Adrenal gland (tissue), 12 donors: ENCODE measurements around the gene CHRNB2. TPM values are rescaled to one million over a fixed set of nuclear protein-coding genes. Genes with fewer than 3 reads are reported as not detected.

Experiments
- DNase-seq, 7 donors: peaks; one replicate each; pipeline ENCODE4 v3.0.0-alpha.2; 2019 to 2020
- H3K27ac ChIP-seq, 5 donors: fragments of 200-600 bp; sonication (generic) in 4 of 5; 1 replicate in 3 of 5; 2 replicates in 2 of 5; pipeline versions ENCODE4 v1.5.1 to v1.8.0; 2016 to 2020; ENCODE audit warnings: mild to moderate bottlenecking in 1 of 5
- H3K27me3 ChIP-seq: fragments of 200-600 bp; 2 replicates; pipeline ENCODE4 v1.8.0; 2021
- H3K36me3 ChIP-seq, 2 donors: fragments of 200-600 bp; replicated peaks in 1 of 2; 1 replicate in 1 of 2; 2 replicates in 1 of 2; pipeline versions ENCODE4 v1.5.1 to v1.8.0; 2018 to 2022
- H3K4me1 ChIP-seq, 2 donors: fragments of 200-600 bp; replicated peaks in 1 of 2; 1 replicate in 1 of 2; 2 replicates in 1 of 2; pipeline versions ENCODE4 v1.5.1 to v1.8.0; 2018 to 2021
- H3K4me3 ChIP-seq, 4 donors: fragments of 200-600 bp; sonication (generic) in 3 of 4; one replicate each; pipeline ENCODE4 v1.5.1; 2016 to 2018
- H3K9me3 ChIP-seq, 3 donors: fragments of 200-600 bp; sonication (generic) in 1 of 3; replicated peaks in 1 of 3; 1 replicate in 2 of 3; 2 replicates in 1 of 3; pipeline versions ENCODE4 v1.5.1 to v1.8.0; 2016 to 2021
- CTCF ChIP-seq, 6 experiments: fragments of 450-650 bp in 4 of 6; fragments of 200-600 bp in 2 of 6; sonication (generic) in 1 of 6; IDR thresholded peaks; 1 replicate in 5 of 6; 2 replicates in 1 of 6; pipeline versions ENCODE4 v1.5.1 to v1.8.0; 2016 to 2021; ENCODE audit warnings: antibody characterized with exemption in 6 of 6, mild to moderate bottlenecking in 2 of 6, moderate library complexity in 1 of 6
- POLR2A ChIP-seq, 2 donors: fragments of 450-650 bp; IDR thresholded peaks; one replicate each; pipeline ENCODE4 v1.6.1; 2017; ENCODE audit warnings: antibody characterized with exemption in 2 of 2, mild to moderate bottlenecking in 2 of 2, moderate library complexity in 1 of 2
- WGBS, 4 donors: extraction: QIAGEN DNeasy Blood & Tissue Kit in 2 of 4; methylation state at CpG; one replicate each; pipeline versions ENCODE4 v1.1.5 to v1.1.7; 2013 to 2017; 5-methylcytosine and 5-hydroxymethylcytosine counted together
- intact Hi-C, 2 donors: fragments of 100-400 bp; cut with DNase I; formaldehyde crosslinking; loops; one replicate each; pipeline versions ENCODE4 v1.14.1 to v1.15.0; 2022 to 2023
- polyA plus RNA-seq, 3 donors: library from polyadenylated mRNA; stranded (reverse); fragments of 200-250 nt in 2 of 3; fragments of 350-450 nt in 1 of 3; fragmentation: Illumina TruSeq in 1 of 3; extraction: RNeasy Lipid Tissue Mini Kit (QIAGEN cat#74804) in 1 of 3; gene quantifications; one replicate each; pipeline ENCODE4 v1.2.3, GENCODE V29; 2013 to 2014
- total RNA-seq, 9 donors: library from RNA; depleted of rRNA in 4 of 9; stranded (reverse); fragments of >200 nt in 4 of 9; fragments of 120-200 nt in 1 of 9; fragmentation: NEBNext Ultra II Directional in 1 of 9; extraction: Animal tissue kit (Norgen Biotek cat#: 25700) in 1 of 9; gene quantifications; one replicate each; pipeline versions ENCODE4 v1.1.0 to v1.2.4, GENCODE V29; 2013 to 2023
- donor health status: healthy with polysubstance abuse.
- donor health status: Bipolar disorder and iron deficiency.
- donor health status: DM: yes; HTN: yes; CAD: no.
- donor health status: DM: no; HTN: no; CAD: no.
- donor health status: DM: no; HTN: no; CAD: no.
- donor health status: DM: yes; HTN: yes; CAD: no.

CHRNB2 gene
- total and polyA plus RNA-seq, 12 donors: 0.06 to 2.2 (median 0.74) TPM

DNA sequence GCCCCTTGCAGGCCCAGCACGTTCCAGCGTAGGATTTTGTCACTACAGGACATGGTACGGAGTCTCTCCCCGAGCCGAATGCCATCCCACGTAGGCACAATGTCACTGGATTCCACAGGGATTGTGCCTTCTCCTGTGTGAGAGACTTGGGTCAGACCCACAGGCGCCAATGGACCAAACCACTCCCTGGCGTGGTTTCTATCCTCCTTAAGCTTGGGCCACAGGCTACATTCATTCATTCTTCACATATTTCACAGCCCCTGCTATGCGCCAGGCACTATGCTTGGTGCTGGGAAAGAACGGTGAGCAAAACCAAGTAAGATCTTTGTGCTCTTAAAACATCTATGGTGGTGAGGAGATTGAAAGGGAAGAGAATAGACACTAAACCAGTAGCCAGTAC lies 18.7 kb downstream of the CHRNB2 start:
- no peaks in the 10 kb centered on the region for H3K9me3 ChIP-seq
- no peaks in the 10 kb centered on the region for H3K4me1 ChIP-seq
- intact Hi-C loops: no loop called here
- H3K27me3 ChIP-seq: no peaks in the 10 kb centered on the region
- no peak overlapping the region for H3K27ac ChIP-seq
- TF ChIP-seq POLR2A (IDR thresholded peaks at IDR 0.05) (no peak), CTCF (IDR thresholded peaks at IDR 0.05) (no peak)
- 86 to 94% (median 89%) methylated on average over 7 to 10 of the region's 10 CpGs for WGBS, 4 donors
- no peak overlapping the region for H3K4me3 ChIP-seq
- no peak for DNase-seq
- peaks cover 0 to 99% of the 10 kb centered on the region in 2 donors for H3K36me3 ChIP-seq

GRCh38 chr1:154586641-154587040 lies 19.1 kb downstream of the CHRNB2 start:
- no peaks in the 10 kb centered on the region for H3K9me3 ChIP-seq
- no peak overlapping the region for H3K27ac ChIP-seq
- peaks cover 0 to 100% of the 10 kb centered on the region in 2 donors for H3K36me3 ChIP-seq
- intact Hi-C loops: no loop called here
- H3K27me3 ChIP-seq: no peaks in the 10 kb centered on the region
- 86 to 93% (median 91%) methylated on average over 6 of the region's 6 CpGs for WGBS, 4 donors
- no peaks in the 10 kb centered on the region for H3K4me1 ChIP-seq
- no peak overlapping the region for H3K4me3 ChIP-seq
- no peak for TF ChIP-seq CTCF (IDR thresholded peaks at IDR 0.05)
- no peak for DNase-seq

GRCh38 chr1:154589780-154590179 lies 22.2 kb downstream of the CHRNB2 start:
- intact Hi-C loops: no loop called here
- H3K27me3 ChIP-seq: no peaks in the 10 kb centered on the region
- H3K4me1 ChIP-seq: no peaks in the 10 kb centered on the region
- WGBS, 4 donors: 63 to 78% (median 69%) methylated on average over 8 to 10 of the region's 10 CpGs
- H3K36me3 ChIP-seq: peaks cover 0 to 97% of the 10 kb centered on the region in 2 donors
- H3K4me3 ChIP-seq: no peak overlapping the region
- H3K9me3 ChIP-seq: no peaks in the 10 kb centered on the region
- H3K27ac ChIP-seq: peak overlapping the region in 1 of 5 donors; percentile 4
- DNase-seq: peak in 2 of 7 donors; percentile 23 to 59
- TF ChIP-seq CTCF (IDR thresholded peaks at IDR 0.05) (no peak), POLR2A (IDR thresholded peaks at IDR 0.05) (no peak)

GRCh38 chr1:154590756-154591155 lies 23.2 kb downstream of the CHRNB2 start:
- TF ChIP-seq CTCF (IDR thresholded peaks at IDR 0.05) (no peak), POLR2A (IDR thresholded peaks at IDR 0.05) (no peak)
- H3K4me1 ChIP-seq: no peaks in the 10 kb centered on the region
- intact Hi-C loops: no loop called here
- H3K27ac ChIP-seq: no peak overlapping the region
- H3K4me3 ChIP-seq: no peak overlapping the region
- H3K9me3 ChIP-seq: no peaks in the 10 kb centered on the region
- peaks cover 0 to 97% of the 10 kb centered on the region in 2 donors for H3K36me3 ChIP-seq
- H3K27me3 ChIP-seq: no peaks in the 10 kb centered on the region
- DNase-seq: no peak
- 71 to 87% (median 83%) methylated on average over 5 of the region's 5 CpGs for WGBS, 4 donors
